ENCODE data around the gene PHF20. TPM values are rescaled to one million over a fixed set of nuclear protein-coding genes. Genes with fewer than 3 reads are reported as not detected.

PHF20 gene
- total and polyA plus RNA-seq, 2 donors from 2014 or later, result 12.3 to 48.4 TPM

DNA sequence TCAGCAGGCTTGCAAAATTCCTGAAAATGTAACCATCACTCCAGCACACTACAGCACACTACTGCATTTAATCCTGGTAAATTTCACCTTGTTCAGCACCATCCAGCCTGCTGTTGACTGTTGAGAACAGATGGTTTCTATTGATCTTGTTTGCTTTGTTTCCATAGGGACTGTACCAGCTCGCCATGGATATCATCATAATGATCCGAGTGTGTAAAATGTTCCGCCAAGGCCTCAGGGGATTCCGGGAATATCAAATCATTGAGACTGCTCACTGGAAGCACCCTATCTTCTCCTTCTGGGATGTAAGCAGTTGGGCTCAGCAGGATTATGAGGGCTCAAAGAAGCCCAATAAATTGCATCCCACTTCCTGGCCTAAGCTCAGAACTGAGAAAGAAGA, 200.6 kb downstream of the PHF20 start:
- intact Hi-C loops (cut with DNase I), result no loop called here
- no peak for FAIRE-seq

DNA sequence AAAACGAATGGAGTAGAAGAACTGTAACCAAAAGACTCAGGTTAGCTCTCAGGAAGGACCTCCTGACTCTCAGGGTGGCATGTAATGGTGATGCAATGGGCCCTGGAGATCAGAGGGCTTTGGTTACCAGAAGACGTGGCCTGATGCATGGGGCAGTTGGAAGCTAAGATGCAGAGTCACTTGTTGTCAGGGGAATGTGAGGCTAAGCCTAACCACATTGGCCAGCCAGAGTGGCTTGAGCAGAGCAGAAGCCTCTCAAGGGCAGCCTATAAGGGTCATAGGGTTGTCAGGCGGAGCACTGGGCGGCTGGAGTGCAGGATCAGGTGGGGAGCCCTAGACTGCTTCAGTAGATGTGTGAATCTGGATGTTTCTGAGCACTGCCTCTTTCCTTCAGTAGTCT, 202.4 kb downstream of the PHF20 start:
- FAIRE-seq (no peak), DNase-seq (no peak)
- intact Hi-C loops (cut with DNase I), result no loop called here
- H3K9ac ChIP-seq (ENCODE audit: low read length in 3 of 3), result no peak overlapping the region
- TF ChIP-seq, protein P1, sequence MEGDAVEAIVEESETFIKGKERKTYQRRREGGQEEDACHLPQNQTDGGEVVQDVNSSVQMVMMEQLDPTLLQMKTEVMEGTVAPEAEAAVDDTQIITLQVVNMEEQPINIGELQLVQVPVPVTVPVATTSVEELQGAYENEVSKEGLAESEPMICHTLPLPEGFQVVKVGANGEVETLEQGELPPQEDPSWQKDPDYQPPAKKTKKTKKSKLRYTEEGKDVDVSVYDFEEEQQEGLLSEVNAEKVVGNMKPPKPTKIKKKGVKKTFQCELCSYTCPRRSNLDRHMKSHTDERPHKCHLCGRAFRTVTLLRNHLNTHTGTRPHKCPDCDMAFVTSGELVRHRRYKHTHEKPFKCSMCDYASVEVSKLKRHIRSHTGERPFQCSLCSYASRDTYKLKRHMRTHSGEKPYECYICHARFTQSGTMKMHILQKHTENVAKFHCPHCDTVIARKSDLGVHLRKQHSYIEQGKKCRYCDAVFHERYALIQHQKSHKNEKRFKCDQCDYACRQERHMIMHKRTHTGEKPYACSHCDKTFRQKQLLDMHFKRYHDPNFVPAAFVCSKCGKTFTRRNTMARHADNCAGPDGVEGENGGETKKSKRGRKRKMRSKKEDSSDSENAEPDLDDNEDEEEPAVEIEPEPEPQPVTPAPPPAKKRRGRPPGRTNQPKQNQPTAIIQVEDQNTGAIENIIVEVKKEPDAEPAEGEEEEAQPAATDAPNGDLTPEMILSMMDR (IDR thresholded peaks at IDR 0.05; ENCODE audit: borderline replicate concordance, extremely low read depth, insufficient read depth), result no peak
- H3K27ac ChIP-seq (ENCODE audit: low read depth in 2 of 2, low read length in 2 of 2), result no peak overlapping the region
- H3K9me3 ChIP-seq (ENCODE audit: control insufficient read depth in 2 of 3, insufficient read depth in 1 of 3, low read length in 3 of 3), result no peaks in the 10 kb centered on the region
- H3K36me3 ChIP-seq (ENCODE audit: control insufficient read depth in 2 of 3, insufficient read depth in 3 of 3, low read length in 3 of 3), result no peaks in the 10 kb centered on the region
- H3K27me3 ChIP-seq (ENCODE audit: control insufficient read depth, insufficient read depth, low read length), result no peaks in the 10 kb centered on the region
- H3K4me3 ChIP-seq (ENCODE audit: low read length in 3 of 3), result no peak overlapping the region
- H3K4me1 ChIP-seq (ENCODE audit: control insufficient read depth in 2 of 3, insufficient read depth in 2 of 3, low read depth in 1 of 3, low read length in 3 of 3), result no peaks in the 10 kb centered on the region

More for the DNA sequence above, 200.6 kb downstream of the PHF20 start:
- Histone ChIP-seq H3K27ac (ENCODE audit: low read depth in 2 of 2, low read length in 2 of 2) (no peak overlapping the region), H3K4me1 (ENCODE audit: control insufficient read depth in 2 of 3, insufficient read depth in 2 of 3, low read depth in 1 of 3, low read length in 3 of 3) (no peaks in the 10 kb centered on the region), H3K9ac (ENCODE audit: low read length in 3 of 3) (no peak overlapping the region), H3K36me3 (ENCODE audit: control insufficient read depth in 2 of 3, insufficient read depth in 3 of 3, low read length in 3 of 3) (no peaks in the 10 kb centered on the region), H3K9me3 (ENCODE audit: control insufficient read depth in 2 of 3, insufficient read depth in 1 of 3, low read length in 3 of 3) (no peaks in the 10 kb centered on the region), H3K4me3 (ENCODE audit: low read length in 3 of 3) (no peak overlapping the region), H3K27me3 (ENCODE audit: control insufficient read depth, insufficient read depth, low read length) (no peaks in the 10 kb centered on the region)
- TF ChIP-seq, protein P1 (IDR thresholded peaks at IDR 0.05; ENCODE audit: borderline replicate concordance, extremely low read depth, insufficient read depth), result no peak
- DNase-seq, result no peak

DNA sequence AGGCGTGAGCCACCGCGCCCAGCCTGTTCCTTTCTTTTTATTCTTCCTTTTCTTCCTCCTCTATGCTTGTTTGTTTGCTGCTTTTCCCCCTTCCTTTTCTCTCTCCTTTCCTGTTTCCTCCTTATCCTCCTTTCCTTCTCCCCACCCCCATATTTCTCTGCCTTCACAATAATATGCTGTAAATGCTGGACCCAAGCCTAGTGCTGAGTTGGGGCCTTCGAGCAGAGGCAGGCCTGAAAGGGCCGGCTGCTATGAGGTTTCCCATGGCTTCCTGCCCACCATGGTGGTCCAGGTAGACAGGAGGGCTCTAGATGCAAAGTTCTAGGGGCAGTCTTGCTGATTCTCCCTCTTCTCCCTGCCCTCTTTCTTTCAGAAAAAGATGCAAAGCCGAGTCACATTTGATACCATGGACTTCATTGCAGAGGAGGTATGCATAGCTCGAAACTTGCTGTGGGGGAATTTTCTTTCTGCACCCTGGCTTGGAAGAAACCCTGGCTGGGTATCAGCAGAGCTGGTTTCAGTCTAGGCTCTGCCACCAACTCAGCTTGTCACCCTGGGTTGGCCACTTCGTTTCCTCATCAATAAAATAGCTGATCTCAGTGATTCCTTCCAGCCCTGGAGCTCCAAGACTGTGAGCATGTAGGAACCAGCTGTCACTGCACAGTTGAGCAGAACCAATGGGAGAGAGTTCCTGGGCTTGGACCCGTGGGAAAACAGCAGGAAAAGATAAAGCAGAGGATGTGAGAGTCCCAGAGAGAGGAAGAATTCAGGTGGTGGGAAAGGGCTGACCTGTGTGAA, 204.0 kb downstream of the PHF20 start:
- intact Hi-C loops (cut with DNase I), result no loop called here
- DNase-seq (no peak), FAIRE-seq (no peak)
- H3K27me3 ChIP-seq (ENCODE audit: control insufficient read depth, insufficient read depth, low read length), result no peaks in the 10 kb centered on the region
- H3K4me1 ChIP-seq (ENCODE audit: control insufficient read depth in 2 of 3, insufficient read depth in 2 of 3, low read depth in 1 of 3, low read length in 3 of 3), result no peaks in the 10 kb centered on the region
- TF ChIP-seq, protein P1 (IDR thresholded peaks at IDR 0.05; ENCODE audit: borderline replicate concordance, extremely low read depth, insufficient read depth), result no peak
- no peaks in the 10 kb centered on the region for H3K9me3 ChIP-seq (ENCODE audit: control insufficient read depth in 2 of 3, insufficient read depth in 1 of 3, low read length in 3 of 3)
- H3K9ac ChIP-seq (ENCODE audit: low read length in 3 of 3), result no peak overlapping the region
- H3K4me3 ChIP-seq (ENCODE audit: low read length in 3 of 3), result no peak overlapping the region
- no peak overlapping the region for H3K27ac ChIP-seq (ENCODE audit: low read depth in 2 of 2, low read length in 2 of 2)
- H3K36me3 ChIP-seq (ENCODE audit: control insufficient read depth in 2 of 3, insufficient read depth in 3 of 3, low read length in 3 of 3), result no peaks in the 10 kb centered on the region
